Tibial nerve (tissue), 4 donors: ENCODE data around the gene ITPK1.
A peak's percentile ranks its signal among the peaks of the same experiment; 100 is the strongest.

Experiments used
- CTCF ChIP-seq, 5 experiments: fragments of 200-600 bp in 3 of 5; fragments of 450-650 bp in 2 of 5; sonication (generic) in 3 of 5; IDR thresholded peaks; one replicate each; pipeline ENCODE4 v1.5.1; 2016 to 2019; ENCODE audit warnings: antibody characterized with exemption in 5 of 5, mild to moderate bottlenecking in 3 of 5, moderate library complexity in 2 of 5
- EP300 ChIP-seq, 2 donors: sonication (generic); formaldehyde crosslinking; IDR thresholded peaks; one replicate each; pipeline ENCODE4 v1.6.1; 2017; ENCODE audit warnings: antibody characterized with exemption in 2 of 2, mild to moderate bottlenecking in 1 of 2

- TF ChIP-seq CTCF (IDR thresholded peaks at IDR 0.05) = no peak
- TF ChIP-seq EP300 (IDR thresholded peaks at IDR 0.05) = peak in 1 of 2 donors; percentile 23
Measured at GRCh38 chr14:93133464-93133863, 17.7 kb upstream of the ITPK1 start.
